H1 (cell line): ENCODE measurements around the gene TRAK1. TPM values are rescaled to one million over a fixed set of nuclear protein-coding genes. Genes with fewer than 3 reads are reported as not detected.

Experiments used
- CTCF ChIA-PET: fragments of 300-600 bp; sonication (Branson Sonifier 250); formaldehyde crosslinking; loops from one replicate; lab custom pipeline; 2021; ENCODE audit not compliant: partially characterized antibody; lab: Charles Lee
- POLR2A ChIA-PET: fragments of 300-600 bp; sonication (Branson Sonifier 250); formaldehyde crosslinking; loops from one replicate; lab custom pipeline; 2021; ENCODE audit warnings: inconsistent platforms; ENCODE audit not compliant: partially characterized antibody; lab: Charles Lee
- DNase-seq, 2 experiments: peaks; one replicate each; pipeline versions ENCODE4 v3.0.0 to v3.0.0-alpha.2; 2010 to 2022; ENCODE audit warnings: low spot score in 2 of 2, low read depth in 1 of 2, mixed read lengths in 1 of 2
- FAIRE-seq: peaks from 2 replicates; lab custom pipeline; 2011; peaks lifted over from hg19 to GRCh38; lab: Jason Lieb, UNC
- H2AFZ ChIP-seq: 2 replicates; pipeline ENCODE4 v1.8.1; 2012; ENCODE audit warnings: low read length, inconsistent platforms
- H2AK5ac ChIP-seq: 2 replicates; pipeline ENCODE4 v1.6.1; 2013; ENCODE audit warnings: low read depth, low read length
- H2BK120ac ChIP-seq: replicated peaks from 2 replicates; pipeline ENCODE3; 2013; ENCODE audit warnings: low read depth, low read length, inconsistent platforms
- H2BK12ac ChIP-seq: 2 replicates; pipeline ENCODE4 v1.6.1; 2013; ENCODE audit warnings: low read depth, low read length
- H2BK15ac ChIP-seq: 2 replicates; pipeline ENCODE4 v1.6.1; 2013; ENCODE audit warnings: low read length
- H2BK20ac ChIP-seq: 2 replicates; pipeline ENCODE4 v1.6.1; 2013; ENCODE audit warnings: low read length
- H2BK5ac ChIP-seq: 2 replicates; pipeline ENCODE4 v1.6.1; 2013; ENCODE audit warnings: low read depth, low read length
- H3K14ac ChIP-seq: 2 replicates; pipeline ENCODE4 v1.6.1; 2013; ENCODE audit warnings: inconsistent platforms; ENCODE audit not compliant: insufficient read length
- H3K18ac ChIP-seq: 2 replicates; pipeline ENCODE4 v1.6.1; 2013; ENCODE audit warnings: low read length; ENCODE audit errors: extremely low read depth
- H3K23ac ChIP-seq: 2 replicates; pipeline ENCODE4 v1.6.1; 2013; ENCODE audit warnings: inconsistent platforms; ENCODE audit not compliant: insufficient read length
- H3K23me2 ChIP-seq: 2 replicates; pipeline ENCODE4 v1.6.1; 2013; ENCODE audit warnings: low read depth, low read length
- H3K27ac ChIP-seq: 2 replicates; pipeline ENCODE4 v1.6.1; 2011; ENCODE audit warnings: low read depth, low read length, inconsistent platforms
- H3K27me3 ChIP-seq, 4 experiments: replicated peaks in 1 of 4; 1 replicate in 1 of 4; 2 replicates in 3 of 4; pipeline versions ENCODE4 v1.6.1 to v1.8.1; 2011 to 2013; ENCODE audit warnings: low read length in 3 of 4, mild to moderate bottlenecking in 3 of 4, inconsistent platforms in 2 of 4, mixed read lengths in 2 of 4, moderate library complexity in 1 of 4; ENCODE audit not compliant: control insufficient read depth in 3 of 4, insufficient read depth in 3 of 4; ENCODE audit errors: extremely low read depth in 1 of 4
- H3K36me3 ChIP-seq, 4 experiments: 2 replicates each; pipeline versions ENCODE4 v1.6.1 to v1.8.1; 2011 to 2013; ENCODE audit warnings: mild to moderate bottlenecking in 4 of 4, low read length in 3 of 4, moderate library complexity in 2 of 4, control low read depth in 1 of 4, inconsistent platforms in 1 of 4; ENCODE audit not compliant: insufficient read depth in 4 of 4, control insufficient read depth in 2 of 4
- H3K4ac ChIP-seq: replicated peaks from 2 replicates; pipeline ENCODE3; 2013; ENCODE audit warnings: low read length, low read depth, mixed read lengths, inconsistent platforms; ENCODE audit not compliant: insufficient read length
- H3K4me1 ChIP-seq, 4 experiments: replicated peaks in 1 of 4; 1 replicate in 1 of 4; 2 replicates in 3 of 4; pipeline versions ENCODE4 v1.6.1 to v1.8.1; 2011 to 2013; ENCODE audit warnings: low read length in 3 of 4, inconsistent platforms in 2 of 4, mixed read lengths in 1 of 4; ENCODE audit not compliant: insufficient read depth in 4 of 4, control insufficient read depth in 3 of 4
- H3K4me2 ChIP-seq, 2 experiments: 2 replicates each; pipeline versions ENCODE4 v1.6.1 to v1.8.1; 2011 to 2013; ENCODE audit warnings: low read depth in 2 of 2, low read length in 2 of 2, control low read depth in 1 of 2, inconsistent platforms in 1 of 2, mild to moderate bottlenecking in 1 of 2; ENCODE audit not compliant: insufficient read depth in 1 of 2
- H3K4me3 ChIP-seq, 4 experiments: fragments of 200-600, 300-600 bp in 1 of 4; sonication (generic), shearing (Covaris generic), sonication (Bioruptor Twin) in 1 of 4; 2 replicates each; pipeline versions ENCODE4 v1.5.1 to v1.8.1; 2011 to 2016; ENCODE audit warnings: low read length in 4 of 4, low read depth in 3 of 4, control low read depth in 2 of 4, inconsistent platforms in 2 of 4, mild to moderate bottlenecking in 2 of 4, mixed read lengths in 1 of 4, moderate library complexity in 1 of 4; ENCODE audit not compliant: insufficient read depth in 2 of 4; ENCODE audit errors: extremely low read depth in 1 of 4
- H3K56ac ChIP-seq: replicated peaks from 2 replicates; pipeline ENCODE3; 2013; ENCODE audit warnings: low read depth, mild to moderate bottlenecking, mixed read lengths, low read length, inconsistent platforms; ENCODE audit not compliant: insufficient read length
- H3K79me1 ChIP-seq: 2 replicates; pipeline ENCODE4 v1.6.1; 2013; ENCODE audit warnings: low read depth, low read length, control low read depth
- H3K79me2 ChIP-seq, 2 experiments: 2 replicates each; pipeline versions ENCODE4 v1.6.1 to v1.8.1; 2012 to 2013; ENCODE audit warnings: low read length in 2 of 2, mild to moderate bottlenecking in 2 of 2, inconsistent platforms in 1 of 2; ENCODE audit not compliant: insufficient read depth in 2 of 2, control insufficient read depth in 1 of 2
- H3K9ac ChIP-seq, 4 experiments: replicated peaks in 1 of 4; 1 replicate in 1 of 4; 2 replicates in 3 of 4; pipeline versions ENCODE4 v1.6.1 to v1.8.1; 2011 to 2013; ENCODE audit warnings: low read depth in 3 of 4, low read length in 3 of 4, control low read depth in 2 of 4, mild to moderate bottlenecking in 2 of 4, moderate library complexity in 2 of 4, inconsistent platforms in 1 of 4; ENCODE audit errors: extremely low read depth in 1 of 4
- H3K9me3 ChIP-seq, 2 experiments: 2 replicates each; pipeline versions ENCODE4 v1.6.1 to v1.8.1; 2012 to 2013; ENCODE audit warnings: mild to moderate bottlenecking in 2 of 2, moderate library complexity in 2 of 2, control low read depth in 1 of 2, inconsistent platforms in 1 of 2, low read depth in 1 of 2, low read length in 1 of 2, mixed read lengths in 1 of 2; ENCODE audit not compliant: insufficient read depth in 2 of 2
- H4K20me1 ChIP-seq, 2 experiments: replicated peaks in 1 of 2; 2 replicates each; pipeline versions ENCODE3 to v1.8.1; 2011 to 2013; ENCODE audit warnings: inconsistent platforms in 2 of 2, low read length in 2 of 2, mild to moderate bottlenecking in 1 of 2; ENCODE audit not compliant: insufficient read depth in 2 of 2, control insufficient read depth in 1 of 2
- H4K5ac ChIP-seq: 2 replicates; pipeline ENCODE4 v1.6.1; 2013; ENCODE audit warnings: low read length, low read depth, mixed read lengths, inconsistent platforms; ENCODE audit not compliant: insufficient read length
- H4K8ac ChIP-seq: 2 replicates; pipeline ENCODE4 v1.8.0; 2013; ENCODE audit warnings: mild to moderate bottlenecking, moderate library complexity, low read length, inconsistent platforms; ENCODE audit not compliant: insufficient read depth; ENCODE audit errors: extremely low read depth
- H4K91ac ChIP-seq: replicated peaks from 2 replicates; pipeline ENCODE3; 2013; ENCODE audit warnings: low read length, mixed read lengths, inconsistent platforms; ENCODE audit not compliant: insufficient read length
- CHD2 ChIP-seq: IDR thresholded peaks from 2 replicates; pipeline ENCODE4 v1.6.1; 2012; ENCODE audit warnings: low read length, improper control_type of control experiment
- CTBP2 ChIP-seq: IDR thresholded peaks from 2 replicates; pipeline ENCODE4 v1.7.0; 2011; ENCODE audit warnings: borderline replicate concordance, mild to moderate bottlenecking, moderate library complexity, mixed read lengths, low read length; ENCODE audit not compliant: insufficient read depth, insufficient read length
- EP300 ChIP-seq, 2 experiments: IDR thresholded peaks; 1 replicate in 1 of 2; 2 replicates in 1 of 2; pipeline ENCODE4 v1.6.1; 2011 to 2012; ENCODE audit warnings: low read depth in 2 of 2, low read length in 2 of 2, mild to moderate bottlenecking in 2 of 2, borderline replicate concordance in 1 of 2, inconsistent platforms in 1 of 2, moderate library complexity in 1 of 2
- HDAC2 ChIP-seq, 2 experiments: fragments of 300-600 bp in 1 of 2; sonication (generic) in 1 of 2; IDR thresholded peaks; 2 replicates each; pipeline ENCODE4 v1.6.1; 2011 to 2012; ENCODE audit warnings: low read depth in 2 of 2, low read length in 2 of 2, mild to moderate bottlenecking in 2 of 2, moderate library complexity in 2 of 2, borderline replicate concordance in 1 of 2, inconsistent platforms in 1 of 2
- JUND ChIP-seq: IDR thresholded peaks from 2 replicates; pipeline ENCODE4 v1.6.1; 2011; ENCODE audit warnings: mild to moderate bottlenecking, improper control_type of control experiment, low read length
- KDM1A ChIP-seq: fragments of 200-600, 300-600 bp; sonication (generic); IDR thresholded peaks from 2 replicates; pipeline ENCODE4 v1.7.1; 2016; ENCODE audit warnings: mild to moderate bottlenecking, low read length, borderline replicate concordance
- RFX5 ChIP-seq: IDR thresholded peaks from 2 replicates; pipeline ENCODE4 v1.6.1; 2011; ENCODE audit warnings: low read depth, low read length, improper control_type of control experiment, borderline replicate concordance
- SUZ12 ChIP-seq: fragments of 200-600 bp; sonication (generic); IDR thresholded peaks from 2 replicates; pipeline ENCODE4 v1.6.1; 2012; ENCODE audit warnings: mild to moderate bottlenecking, inconsistent platforms, low read length, moderate library complexity, mixed read lengths
- TCF12 ChIP-seq: IDR thresholded peaks from 2 replicates; pipeline ENCODE4 v1.6.1; 2011; ENCODE audit warnings: low read depth, mild to moderate bottlenecking, low read length
- WGBS, 2 experiments: shearing (Covaris generic) in 1 of 2; methylation state at CpG; one replicate each; pipeline versions ENCODE4 v1.1.6 to v1.1.7; 2013 to 2015; ENCODE audit warnings: low lambda C conversion rate in 2 of 2, mixed read lengths in 2 of 2, inconsistent platforms in 1 of 2, low coverage in 1 of 2, missing lambda C conversion rate in 1 of 2; ENCODE audit not compliant: insufficient replicate concordance in 2 of 2, insufficient coverage in 1 of 2, insufficient read length in 1 of 2; ENCODE audit errors: extremely low coverage in 1 of 2, missing lambda C conversion rate in 1 of 2; 5-methylcytosine and 5-hydroxymethylcytosine counted together
- polyA plus RNA-seq, 7 experiments: library from polyadenylated mRNA; depleted of rRNA in 3 of 7; stranded (reverse) in 5 of 7; unstranded in 2 of 7; fragments of >200 nt in 5 of 7; fragments of 200-250 nt in 2 of 7; gene quantifications; 1 replicate in 5 of 7; 2 replicates in 1 of 7; 4 replicates in 1 of 7; pipeline versions ENCODE4 v1.2.1 to v1.2.3, GENCODE V29; 2011 to 2013; ENCODE audit warnings: missing spikeins in 2 of 7, mixed read lengths in 2 of 7
- total RNA-seq: library from RNA; stranded (reverse); fragmentation: NEBNext Ultra II Directional; extraction: Animal tissue kit (Norgen Biotek cat#: 25700); gene quantifications from 2 replicates; pipeline ENCODE4 v1.2.1, GENCODE V29; 2021
- TF ChIP-seq, protein P1 (sequence below): IDR thresholded peaks from 2 replicates; pipeline ENCODE4 v1.6.1; 2012; ENCODE audit warnings: inconsistent platforms

TRAK1 gene
- total and polyA plus RNA-seq, 2 of the 8 experiments (the other 6 are each of a cell fraction or from before 2014, with no cell fraction given), result 21.3 to 32.7 TPM

DNA sequence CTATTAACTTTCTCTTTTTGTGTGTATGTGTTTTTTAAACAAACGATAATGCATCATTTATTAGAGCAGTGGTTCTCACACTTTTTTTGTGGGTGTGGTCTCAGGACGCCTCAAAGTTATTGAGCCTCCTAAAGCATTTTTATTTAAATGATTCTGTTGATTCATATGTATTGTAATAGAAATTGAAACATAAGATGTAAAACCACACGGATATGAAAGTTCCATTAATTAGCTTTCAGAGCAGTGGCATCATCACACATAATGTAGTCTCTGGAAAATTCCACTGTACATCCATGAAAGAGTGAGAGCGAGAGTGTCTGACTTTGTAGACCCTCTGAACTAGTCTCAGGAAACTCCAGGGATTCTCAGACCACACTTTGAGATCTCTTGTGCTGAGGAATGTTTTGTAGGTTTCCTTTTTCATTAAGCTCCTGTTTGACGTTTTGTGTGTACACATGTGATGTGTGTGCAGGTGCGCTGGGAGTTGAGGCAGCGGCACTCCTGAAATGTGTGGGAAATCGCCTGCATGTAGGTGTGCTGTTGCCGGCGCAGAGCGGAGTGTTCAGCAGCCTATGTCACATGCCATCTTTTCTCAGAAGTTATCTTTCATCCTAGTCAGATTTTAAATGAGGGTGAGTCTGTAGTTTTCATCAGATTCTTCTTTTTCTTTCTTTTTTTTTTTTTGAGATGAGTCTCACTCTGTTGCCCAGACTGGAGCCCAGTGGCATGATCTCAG is 5.3 kb upstream of the TRAK1 start:
- no peak overlapping the region for H3K4me3 ChIP-seq
- ChIA-PET CTCF (interaction anchor here (0.6 to 1.7 kb wide), 4 partner anchors 59 to 1758 kb away, joined by 3 to 5 read pairs (median 4); no protein-coding TSS in a partner anchor), POLR2A (interaction anchor here (1.1 kb wide), 1 partner anchor 20 kb away, joined by 3 read pairs; no protein-coding TSS in a partner anchor)
- no peak overlapping the region for H2BK5ac ChIP-seq
- H3K36me3 ChIP-seq, result 0 out of 8 replicates have a peak, but pooled peaks cover 0 to 4% (median 0%) of the 10 kb centered on the region in 4 experiments
- H3K27me3 ChIP-seq, result no peaks in the 10 kb centered on the region
- no peak overlapping the region for H3K4me2 ChIP-seq
- no peak overlapping the region for H4K5ac ChIP-seq
- no peak for FAIRE-seq
- H3K18ac ChIP-seq, result no peak overlapping the region
- H3K27ac ChIP-seq, result no peak overlapping the region
- no peak overlapping the region for H3K56ac ChIP-seq
- H2AK5ac ChIP-seq, result no peak overlapping the region
- H3K23me2 ChIP-seq, result no peaks in the 10 kb centered on the region
- H2BK12ac ChIP-seq, result no peak overlapping the region
- H4K20me1 ChIP-seq, result no peaks in the 10 kb centered on the region
- no peak for DNase-seq
- H2BK15ac ChIP-seq, result no peak overlapping the region
- no peak overlapping the region for H3K23ac ChIP-seq
- no peak overlapping the region for H3K4ac ChIP-seq
- whole genome bisulfite sequencing, 2 experiments, result 92% methylated on average over 11 of the region's 11 CpGs; no CpG with 5 or more reads in 1 of the 2 experiments
- no peak overlapping the region for H4K8ac ChIP-seq
- no peak overlapping the region for H2BK20ac ChIP-seq
- peaks cover 2% of the 10 kb centered on the region for H3K79me1 ChIP-seq
- peaks cover 3 to 34% of the 10 kb centered on the region in 2 experiments; a peak in 3 of 4 replicates for H3K79me2 ChIP-seq
- no peak overlapping the region for H4K91ac ChIP-seq
- no peak overlapping the region for H2AFZ ChIP-seq
- H3K14ac ChIP-seq, result no peak overlapping the region
- H3K9ac ChIP-seq, result no peak overlapping the region
- TF ChIP-seq JUND (no peak), RFX5 (no peak), HDAC2 (IDR thresholded peaks at IDR 0.05; ENCODE audit: borderline replicate concordance in 1 of 2, low read depth in 2 of 2, low read length in 2 of 2) (no peak), EP300 (IDR thresholded peaks at IDR 0.05; ENCODE audit: borderline replicate concordance in 1 of 2, low read depth in 2 of 2, low read length in 2 of 2) (no peak), CTBP2 (no peak), KDM1A (no peak), TCF12 (no peak), CHD2 (no peak), SUZ12 (no peak)
- TF ChIP-seq, protein P1, sequence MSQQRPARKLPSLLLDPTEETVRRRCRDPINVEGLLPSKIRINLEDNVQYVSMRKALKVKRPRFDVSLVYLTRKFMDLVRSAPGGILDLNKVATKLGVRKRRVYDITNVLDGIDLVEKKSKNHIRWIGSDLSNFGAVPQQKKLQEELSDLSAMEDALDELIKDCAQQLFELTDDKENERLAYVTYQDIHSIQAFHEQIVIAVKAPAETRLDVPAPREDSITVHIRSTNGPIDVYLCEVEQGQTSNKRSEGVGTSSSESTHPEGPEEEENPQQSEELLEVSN, result no peak
- H2BK120ac ChIP-seq, result no peak overlapping the region
- no peaks in the 10 kb centered on the region for H3K9me3 ChIP-seq
- no peaks in the 10 kb centered on the region; a peak in 2 of 7 replicates for H3K4me1 ChIP-seq
